GM12865 (cell line): ENCODE results near the gene CTSE.

Experiments
- DNase-seq: peaks from one replicate; pipeline ENCODE4 v3.0.0; 2010; ENCODE audit warnings: low read depth
- H3K4me3 ChIP-seq: 2 replicates; pipeline ENCODE4 v1.5.1; 2011; ENCODE audit warnings: mild to moderate bottlenecking, low read depth, low read length, control low read depth
- CTCF ChIP-seq: IDR thresholded peaks from 2 replicates; pipeline ENCODE4 v1.5.1; 2011; ENCODE audit warnings: low read length, control low read depth, low read depth, inconsistent platforms; ENCODE audit not compliant: insufficient read depth; ENCODE audit errors: missing control alignments

The CTSE gene

GRCh38 chr1:205959789-205960188 is 63.9 kb downstream of the CTSE start:
- no peak overlapping the region for H3K4me3 ChIP-seq
- no peak for TF ChIP-seq CTCF
- no peak for DNase-seq
